Heart right ventricle (tissue), 16 donors: ENCODE results near the gene RPS6KA3. TPM values are rescaled to one million over a fixed set of nuclear protein-coding genes. Genes with fewer than 3 reads are reported as not detected.

Experiments used
- ATAC-seq, 8 donors: fragments of 200-7000 bp; cut with Tn5 transposase; one replicate each; pipeline ENCODE4 v1.9.1; 2020; ENCODE audit warnings: mild to moderate bottlenecking in 8 of 8, moderate library complexity in 8 of 8, moderate number of reproducible peaks in 1 of 8
- DNase-seq, 2 donors: peaks; one replicate each; pipeline ENCODE4 v3.0.0-alpha.2; 2020
- H3K27ac ChIP-seq, 10 donors: fragments of 200-600 bp; sonication (generic) in 2 of 10; one replicate each; pipeline versions ENCODE4 v1.5.0 to v1.8.0; 2020 to 2022; ENCODE audit warnings: mild to moderate bottlenecking in 3 of 10
- H3K27me3 ChIP-seq, 7 donors: fragments of 200-600 bp; one replicate each; pipeline ENCODE4 v1.8.0; 2021 to 2022; ENCODE audit warnings: mild to moderate bottlenecking in 2 of 7
- H3K36me3 ChIP-seq, 9 donors: fragments of 200-600 bp; sonication (generic) in 1 of 9; one replicate each; pipeline versions ENCODE4 v1.5.0 to v1.8.0; 2020 to 2022; ENCODE audit warnings: mild to moderate bottlenecking in 2 of 9
- H3K4me1 ChIP-seq, 9 donors: fragments of 200-600 bp; sonication (generic) in 1 of 9; one replicate each; pipeline versions ENCODE4 v1.5.0 to v1.8.0; 2020 to 2022; ENCODE audit warnings: mild to moderate bottlenecking in 4 of 9
- H3K4me3 ChIP-seq, 10 donors: fragments of 200-600 bp; sonication (generic) in 2 of 10; one replicate each; pipeline versions ENCODE4 v1.5.0 to v1.8.0; 2020 to 2022; ENCODE audit warnings: mild to moderate bottlenecking in 7 of 10, moderate library complexity in 2 of 10
- H3K9me3 ChIP-seq, 11 donors: fragments of 200-600 bp in 10 of 11; sonication (generic) in 2 of 11; one replicate each; pipeline versions ENCODE4 v1.5.0 to v1.8.0; 2013 to 2022; ENCODE audit warnings: mild to moderate bottlenecking in 2 of 11, control low read depth in 1 of 11, moderate library complexity in 1 of 11
- WGBS, 2 donors: extraction: QIAGEN DNeasy Blood & Tissue Kit; methylation state at CpG; one replicate each; pipeline ENCODE4 v1.1.7; 2013; ENCODE audit warnings: inconsistent platforms in 1 of 2; 5-methylcytosine and 5-hydroxymethylcytosine counted together
- intact Hi-C, 10 donors: fragments of 100-400 bp; cut with DNase I; formaldehyde crosslinking; loops; one replicate each; pipeline versions ENCODE4 v1.11.1 to v1.14.2; 2022
- polyA plus RNA-seq, 2 donors: library from polyadenylated mRNA; stranded (reverse); fragments of 200-250 nt; gene quantifications; one replicate each; pipeline ENCODE4 v1.2.3, GENCODE V29; 2013
- total RNA-seq, 10 donors: library from RNA; stranded (reverse); fragmentation: NEBNext Ultra II Directional in 3 of 10; extraction: Animal tissue kit (Norgen Biotek cat#: 25700) in 3 of 10; gene quantifications; one replicate each; pipeline versions ENCODE4 v1.2.1 to v1.2.4, GENCODE V29; 2021 to 2023
- TF ChIP-seq, protein P1 (sequence below), 9 donors: fragments of 200-600 bp; sonication (generic) in 2 of 9; IDR thresholded peaks; one replicate each; pipeline versions ENCODE4 v1.5.0 to v1.8.0; 2021 to 2022; ENCODE audit warnings: antibody characterized with exemption in 9 of 9, mild to moderate bottlenecking in 5 of 9, moderate library complexity in 1 of 9
- donor health status: Arrhythmogenic right ventricular cardiomyopathy.
- donor health status: ischemic (EF 13 %, LVEDD 7.1; RV severe dilation, severe dysfunction).
- donor health status: healthy with polysubstance abuse.
- donor health status: DM: no; HTN: yes; CAD: no.
- donor health status: DM: no; HTN: no; CAD: no.
- donor health status: ischemic (EF 25% LVEDD 6.9; RV normal size, moderate dysfunction).
- donor health status: ischemic (EF 25% LVEDD 5.7; RV mildly dilated, moderate dysfunction).
- donor health status: healthy.
- donor health status: DM: yes; HTN: yes; CAD: no.
- donor health status: Ischemic cardiomyopathy.
- donor health status: ischemic (EF 35%, LVEDD 5.7; RV mildly dilated, moderate dysfunction).
- donor health status: nonischemic (EF 11% LVEDD 7.7; RV severe dilation, severe dysfunction).
- donor health status: DM: yes; HTN: yes; CAD: no.
- donor health status: PGD.
- donor health status: ischemic (EF 29% LVEDD 5.4; RV normal size, mild dysfunction).
- donor health status: nonischemic (EF 23%, LVEDD 6.1; RV moderate dilation, normal function).

RPS6KA3 gene
- total and polyA plus RNA-seq, 12 donors, result 6.7 to 42.5 (median 35.0) TPM

DNA sequence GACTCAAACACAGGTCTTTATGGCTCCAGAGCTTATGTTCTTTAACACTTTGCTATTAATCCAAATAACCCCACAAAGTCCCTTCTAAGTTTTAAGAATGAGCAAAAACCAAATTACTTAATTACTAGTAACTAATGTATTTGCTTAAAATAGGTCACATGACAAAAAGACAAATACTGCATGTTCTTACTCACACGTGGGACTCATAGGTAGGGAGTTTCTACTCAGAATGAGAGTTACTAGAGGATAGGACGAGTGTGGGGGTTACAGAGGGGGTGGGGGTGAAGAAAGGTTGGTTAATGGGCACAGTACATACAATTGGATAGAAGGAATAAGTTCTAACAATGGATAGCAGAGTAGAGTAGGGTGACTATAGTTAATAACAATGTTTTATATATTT, 5.8 kb downstream of the RPS6KA3 start:
- intact Hi-C loops, result loop anchor here in 1 of 10 donors (10.0 kb wide), 1 partner anchor 116 kb away; the partner anchor contains the start of gene EIF1AX
- peaks cover 0 to 49% (median 16%) of the 10 kb centered on the region in 9 donors for H3K4me1 ChIP-seq

GRCh38 chrX:20254712-20255299, 11.9 kb downstream of the RPS6KA3 start:
- intact Hi-C loops, result loop anchor here in 6 of 10 donors (5.0 to 10.0 kb wide), 2 partner anchors 187 to 190 kb away; no protein-coding TSS in a partner anchor
- WGBS, 2 donors, result 72 to 75% methylated on average over 4 of the region's 4 CpGs
- H3K4me3 ChIP-seq, result no peak overlapping the region
- no peak overlapping the region for H3K27ac ChIP-seq
- DNase-seq, result no peak
- no peaks in the 10 kb centered on the region for H3K9me3 ChIP-seq
- ATAC-seq, result no peak
- no peaks in the 10 kb centered on the region for H3K36me3 ChIP-seq
- H3K27me3 ChIP-seq, result peaks cover 0 to 6% (median 0%) of the 10 kb centered on the region in 7 donors
- TF ChIP-seq, protein P1, sequence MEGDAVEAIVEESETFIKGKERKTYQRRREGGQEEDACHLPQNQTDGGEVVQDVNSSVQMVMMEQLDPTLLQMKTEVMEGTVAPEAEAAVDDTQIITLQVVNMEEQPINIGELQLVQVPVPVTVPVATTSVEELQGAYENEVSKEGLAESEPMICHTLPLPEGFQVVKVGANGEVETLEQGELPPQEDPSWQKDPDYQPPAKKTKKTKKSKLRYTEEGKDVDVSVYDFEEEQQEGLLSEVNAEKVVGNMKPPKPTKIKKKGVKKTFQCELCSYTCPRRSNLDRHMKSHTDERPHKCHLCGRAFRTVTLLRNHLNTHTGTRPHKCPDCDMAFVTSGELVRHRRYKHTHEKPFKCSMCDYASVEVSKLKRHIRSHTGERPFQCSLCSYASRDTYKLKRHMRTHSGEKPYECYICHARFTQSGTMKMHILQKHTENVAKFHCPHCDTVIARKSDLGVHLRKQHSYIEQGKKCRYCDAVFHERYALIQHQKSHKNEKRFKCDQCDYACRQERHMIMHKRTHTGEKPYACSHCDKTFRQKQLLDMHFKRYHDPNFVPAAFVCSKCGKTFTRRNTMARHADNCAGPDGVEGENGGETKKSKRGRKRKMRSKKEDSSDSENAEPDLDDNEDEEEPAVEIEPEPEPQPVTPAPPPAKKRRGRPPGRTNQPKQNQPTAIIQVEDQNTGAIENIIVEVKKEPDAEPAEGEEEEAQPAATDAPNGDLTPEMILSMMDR (IDR thresholded peaks at IDR 0.05), result no peak
- H3K4me1 ChIP-seq, result peaks cover 0 to 20% (median 0%) of the 10 kb centered on the region in 9 donors

More for the DNA sequence above, 5.8 kb downstream of the RPS6KA3 start:
- ATAC-seq (no peak), DNase-seq (no peak)
- Histone ChIP-seq H3K27me3 (peaks cover 0 to 30% (median 0%) of the 10 kb centered on the region in 7 donors), H3K27ac (no peak overlapping the region), H3K4me3 (no peak overlapping the region), H3K36me3 (no peaks in the 10 kb centered on the region), H3K9me3 (no peaks in the 10 kb centered on the region)
- WGBS, 2 donors, result 61 to 69% methylated on average over 2 of the region's 2 CpGs
- TF ChIP-seq, protein P1 (IDR thresholded peaks at IDR 0.05), result no peak

- Histone ChIP-seq H3K36me3 (no peaks in the 10 kb centered on the region), H3K27me3 (peaks cover 0 to 5% (median 0%) of the 10 kb centered on the region in 7 donors), H3K9me3 (no peaks in the 10 kb centered on the region), H3K27ac (no peak overlapping the region), H3K4me1 (peaks cover 0 to 15% (median 0%) of the 10 kb centered on the region in 9 donors), H3K4me3 (no peak overlapping the region)
- TF ChIP-seq, protein P1 (IDR thresholded peaks at IDR 0.05), result peak in 1 of 9 donors; percentile 0
- intact Hi-C loops, result loop anchor here in 8 of 10 donors (2.0 to 10.0 kb wide), 3 partner anchors 189 to 192 kb away; no protein-coding TSS in a partner anchor
- no peak for DNase-seq
- whole genome bisulfite sequencing, 2 donors, result 45 to 75% methylated on average over 1 of the region's 1 CpG
- ATAC-seq, result no peak
Measured at GRCh38 chrX:20253232-20253543, 13.5 kb downstream of the RPS6KA3 start.

DNA sequence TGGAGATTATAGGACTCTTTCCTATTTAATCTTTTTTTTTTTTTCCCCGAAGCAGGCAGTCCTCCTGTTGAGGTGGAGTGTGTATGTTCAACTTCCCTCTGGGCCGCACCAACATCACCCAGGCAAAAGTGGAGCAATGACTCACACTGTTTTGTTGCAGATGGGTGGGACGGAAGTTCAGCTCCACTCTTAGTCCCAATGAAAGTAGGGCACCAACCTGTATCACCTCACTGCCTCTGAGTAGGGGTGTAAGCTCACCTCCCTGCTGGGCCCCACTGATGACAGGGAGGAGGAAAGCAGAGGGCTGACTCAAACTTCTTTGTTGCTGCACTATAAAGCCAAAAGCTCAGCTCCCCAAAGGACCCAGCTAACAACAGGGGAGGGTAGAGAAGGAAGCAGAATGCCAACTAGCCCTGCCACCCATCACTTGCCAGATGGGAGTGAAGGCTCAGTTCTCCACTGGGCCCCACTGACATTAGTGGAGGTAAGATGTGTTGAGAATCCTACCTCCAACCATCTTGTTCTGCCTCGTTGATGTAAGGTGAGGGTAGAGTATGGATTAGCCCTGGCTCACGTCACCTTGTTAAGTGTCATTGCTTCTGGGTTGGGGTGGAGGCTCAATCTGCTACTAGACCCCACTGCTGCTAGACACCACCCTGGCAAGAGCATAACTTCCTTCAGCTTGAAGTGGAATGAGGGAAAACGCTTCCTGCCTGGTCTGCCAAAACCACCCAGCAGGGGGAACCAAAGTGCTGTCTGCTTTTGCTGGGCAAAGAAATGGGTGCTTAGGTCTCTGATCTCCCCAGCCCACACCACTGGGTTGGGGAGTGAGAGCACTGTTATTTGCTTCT, 14.1 kb downstream of the RPS6KA3 start:
- no peaks in the 10 kb centered on the region for H3K9me3 ChIP-seq
- no peak overlapping the region for H3K27ac ChIP-seq
- DNase-seq, result peak; percentile 30 to 47
- peaks cover 0 to 15% (median 0%) of the 10 kb centered on the region in 9 donors for H3K4me1 ChIP-seq
- H3K27me3 ChIP-seq, result no peaks in the 10 kb centered on the region
- ATAC-seq, result peak in 6 of 8 donors; percentile 29 to 71 (median 48)
- TF ChIP-seq, protein P1 (IDR thresholded peaks at IDR 0.05), result peak in 8 of 9 donors; percentile 23 to 68 (median 52)
- no peaks in the 10 kb centered on the region for H3K36me3 ChIP-seq
- WGBS, 2 donors, result 82 to 84% methylated on average over 6 of the region's 6 CpGs
- no peak overlapping the region for H3K4me3 ChIP-seq
- intact Hi-C loops, result loop anchor here in 8 of 10 donors (2.0 to 10.0 kb wide), 3 partner anchors 190 to 192 kb away; no protein-coding TSS in a partner anchor
